GM23248 (cell line): ENCODE data around the gene GLOD5.

Experiments used
- EZH2 ChIP-seq: fragments of 200-600 bp; sonication (generic); IDR thresholded peaks from 2 replicates; pipeline ENCODE4 v1.6.1; 2018; ENCODE audit warnings: antibody characterized with exemption, mild to moderate bottlenecking; ENCODE audit not compliant: insufficient read depth, poor library complexity, severe bottlenecking
- EZH2phosphoT487 ChIP-seq: fragments of 200-600 bp; sonication (generic); IDR thresholded peaks from 2 replicates; pipeline ENCODE4 v1.6.1; 2018; ENCODE audit warnings: antibody characterized with exemption, moderate library complexity, mild to moderate bottlenecking, low read depth; ENCODE audit not compliant: insufficient read depth

GRCh38 chrX:48721916-48722315, 39.6 kb upstream of the GLOD5 start:
- TF ChIP-seq EZH2, result no peak
- no peak for TF ChIP-seq EZH2phosphoT487
